HL-60 (cell line): ENCODE measurements around the gene MAP7D3.

ENCODE experiments used
- DNase-seq, 2 experiments: peaks; one replicate each; pipeline ENCODE4 v3.0.0-alpha.2; 2010 to 2020; ENCODE audit warnings: low read depth in 1 of 2, low spot score in 1 of 2
- H3K27ac ChIP-seq: fragments of 250-450 bp; sonication (Bioruptor Pico); replicated peaks from 2 replicates; pipeline ENCODE4 v1.5.1; 2020; ENCODE audit warnings: mild to moderate bottlenecking, moderate library complexity
- H3K27me3 ChIP-seq: fragments of 250-450 bp; sonication (Bioruptor Pico); 2 replicates; pipeline ENCODE4 v1.5.1; 2021; ENCODE audit warnings: mild to moderate bottlenecking, moderate library complexity; ENCODE audit not compliant: insufficient read depth, poor library complexity, severe bottlenecking
- H3K4me3 ChIP-seq: replicated peaks from 2 replicates; pipeline ENCODE4 v1.5.1; 2011; ENCODE audit warnings: mild to moderate bottlenecking, control low read depth, low read length; ENCODE audit not compliant: insufficient read depth
- CTCF ChIP-seq: IDR thresholded peaks from one replicate; pipeline ENCODE4 v1.5.1; 2011; ENCODE audit warnings: low read length, control low read depth, inconsistent platforms; ENCODE audit not compliant: insufficient read depth
- GABPA ChIP-seq: IDR thresholded peaks from 2 replicates; pipeline ENCODE4 v1.6.1; 2012; ENCODE audit warnings: low read depth
- POLR2AphosphoS5 ChIP-seq: IDR thresholded peaks from 2 replicates; pipeline ENCODE4 v1.6.1; 2012; ENCODE audit warnings: low read depth
- REST ChIP-seq: IDR thresholded peaks from 2 replicates; pipeline ENCODE4 v1.6.1; 2012; ENCODE audit warnings: low read depth; ENCODE audit not compliant: insufficient replicate concordance
- SPI1 ChIP-seq: IDR thresholded peaks from 2 replicates; pipeline ENCODE4 v1.6.1; 2012; ENCODE audit warnings: low read depth, mild to moderate bottlenecking, borderline replicate concordance

MAP7D3 gene

GRCh38 chrX:136273986-136274385 is 22.8 kb upstream of the MAP7D3 start:
- H3K27ac ChIP-seq = no peak overlapping the region
- no peaks in the 10 kb centered on the region for H3K27me3 ChIP-seq
- DNase-seq = no peak
- no peak overlapping the region for H3K4me3 ChIP-seq
- no peak for TF ChIP-seq CTCF
- TF ChIP-seq SPI1 = no peak
- TF ChIP-seq GABPA = no peak
- no peak for TF ChIP-seq REST
- TF ChIP-seq POLR2AphosphoS5 = no peak

- H3K4me3 ChIP-seq = no peak overlapping the region
- no peak for TF ChIP-seq SPI1
- no peak for TF ChIP-seq POLR2AphosphoS5
- TF ChIP-seq GABPA = no peak
- no peak for TF ChIP-seq REST
- TF ChIP-seq CTCF = no peak
- no peak overlapping the region for H3K27ac ChIP-seq
- DNase-seq = no peak
- H3K27me3 ChIP-seq = no peaks in the 10 kb centered on the region
Measured at GRCh38 chrX:136272325-136272724, 21.1 kb upstream of the MAP7D3 start.

GRCh38 chrX:136271300-136271699 is 20.1 kb upstream of the MAP7D3 start:
- no peak for TF ChIP-seq POLR2AphosphoS5
- TF ChIP-seq SPI1 = peak; percentile 95
- no peak for TF ChIP-seq CTCF
- DNase-seq = peak in 1 of 2 experiments; percentile 63
- H3K27ac ChIP-seq = peak overlapping the region; percentile 58
- no peaks in the 10 kb centered on the region for H3K27me3 ChIP-seq
- no peak overlapping the region for H3K4me3 ChIP-seq

GRCh38 chrX:136269921-136270320 is 18.7 kb upstream of the MAP7D3 start:
- no peak overlapping the region for H3K4me3 ChIP-seq
- no peak for DNase-seq
- H3K27me3 ChIP-seq = no peaks in the 10 kb centered on the region
- TF ChIP-seq REST (no peak), POLR2AphosphoS5 (no peak), SPI1 (no peak), CTCF (no peak), GABPA (no peak)
- no peak overlapping the region for H3K27ac ChIP-seq
